Left kidney (tissue), 2 donors: ENCODE measurements around the gene SKIC8. TPM values are rescaled to one million over a fixed set of nuclear protein-coding genes. Genes with fewer than 3 reads are reported as not detected.

Source experiments
- DNase-seq: peaks from one replicate; pipeline ENCODE4 v3.0.0-alpha.2; 2013
- polyA plus RNA-seq: library from polyadenylated mRNA; unstranded; fragments of 120-200 nt; gene quantifications from one replicate; pipeline ENCODE4 v1.2.1, GENCODE V29; 2013; ENCODE audit not compliant: insufficient read length

Gene SKIC8
- polyA plus RNA-seq, 1 donor: 131 TPM

DNA sequence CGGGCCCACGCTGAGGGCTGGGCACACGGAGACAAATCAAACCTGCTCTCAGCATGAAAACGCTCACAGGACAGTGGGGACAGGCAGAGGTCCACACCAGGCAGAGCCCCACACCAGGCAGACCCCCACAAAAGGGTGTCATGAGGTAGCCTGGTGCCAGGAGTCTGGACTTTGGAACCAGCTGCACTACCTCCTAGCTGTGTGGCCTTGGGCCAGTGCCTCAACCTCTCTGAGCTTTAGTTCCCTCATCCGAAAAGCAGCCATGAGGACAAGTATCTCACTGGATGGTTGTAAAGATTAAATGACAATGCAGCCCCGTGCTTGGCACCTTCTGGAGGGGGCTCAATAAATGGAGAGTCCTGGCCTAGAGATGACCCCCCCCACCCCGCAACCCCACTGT is 24.3 kb upstream of the SKIC8 start:
- no peak for DNase-seq

DNA sequence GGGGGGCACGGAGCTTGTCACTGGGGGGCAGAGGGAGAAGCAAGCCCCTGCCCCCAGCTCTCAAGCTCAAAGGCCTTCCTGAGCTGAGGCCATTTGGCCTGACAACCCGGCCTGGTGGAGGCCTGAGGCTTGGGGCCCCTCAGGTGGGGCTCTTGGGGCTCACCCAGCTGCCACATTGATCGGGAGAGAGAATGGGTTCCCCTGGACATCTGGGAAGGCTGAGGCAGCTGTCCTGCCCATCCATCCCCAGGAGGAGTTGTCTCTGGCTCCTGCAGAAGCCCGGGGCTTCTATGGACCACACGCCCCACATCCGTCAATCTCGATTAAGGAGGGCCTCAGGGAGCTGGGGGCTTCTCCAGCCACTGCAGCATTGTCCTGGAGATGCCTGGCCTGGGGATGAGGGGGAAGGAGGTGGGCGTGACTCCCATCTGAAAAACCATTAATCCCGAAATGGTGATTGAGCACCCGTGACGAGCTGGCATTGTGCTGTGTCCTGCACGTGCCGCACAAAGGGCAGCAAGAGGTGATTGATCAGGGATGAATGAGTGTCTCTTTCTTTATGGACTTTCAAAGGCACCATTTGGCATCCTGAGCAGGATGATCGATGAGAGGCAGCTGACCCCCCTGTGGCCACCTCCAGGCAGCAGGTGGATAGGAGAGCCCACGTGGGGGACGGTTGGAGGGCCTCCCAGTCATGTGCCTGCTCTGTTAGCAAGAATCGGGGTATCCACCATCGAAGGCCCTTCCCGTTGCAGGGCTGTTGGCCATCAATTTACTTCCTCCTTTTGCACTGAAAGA is 23.5 kb upstream of the SKIC8 start:
- DNase-seq: no peak

DNA sequence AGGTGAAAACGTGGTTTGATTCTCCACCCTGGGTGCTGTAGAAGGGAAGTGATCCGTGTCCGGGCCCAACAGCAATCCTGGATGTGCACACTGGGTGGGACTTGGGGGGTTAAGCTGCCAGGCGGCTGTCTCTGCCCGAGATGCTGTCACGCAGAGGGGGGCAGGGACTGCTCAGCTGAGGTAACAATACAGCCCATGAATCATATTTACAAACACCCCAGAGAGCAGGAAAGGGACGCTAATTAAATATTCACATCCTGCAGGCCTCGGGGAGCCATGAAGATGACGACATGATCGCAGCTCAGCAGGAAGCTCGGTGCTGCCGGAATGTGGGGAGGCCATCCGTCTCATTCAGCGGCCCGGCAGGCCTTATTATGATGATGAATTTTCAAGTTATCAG is 22.8 kb upstream of the SKIC8 start:
- DNase-seq: no peak

DNA sequence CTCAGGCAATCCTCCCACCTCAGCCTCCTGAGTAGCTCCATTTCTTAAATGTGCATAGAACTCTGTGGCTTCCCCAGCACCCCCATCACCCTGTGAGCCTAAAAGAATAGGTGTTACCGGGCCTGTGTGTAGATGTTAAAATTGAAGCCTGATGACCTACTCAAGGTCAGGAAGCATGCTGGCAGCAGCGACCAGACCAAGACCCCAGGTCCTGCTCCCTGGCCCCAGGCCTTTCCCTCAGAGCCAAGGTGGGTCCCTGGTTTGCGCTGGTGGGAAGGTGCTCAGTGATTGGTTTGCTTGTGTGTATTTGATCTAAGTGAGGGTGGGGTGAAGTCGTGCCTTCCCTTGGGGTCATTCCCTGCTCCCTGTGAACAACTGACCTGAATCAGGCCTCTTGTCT is 22.4 kb upstream of the SKIC8 start:
- no peak for DNase-seq

DNA sequence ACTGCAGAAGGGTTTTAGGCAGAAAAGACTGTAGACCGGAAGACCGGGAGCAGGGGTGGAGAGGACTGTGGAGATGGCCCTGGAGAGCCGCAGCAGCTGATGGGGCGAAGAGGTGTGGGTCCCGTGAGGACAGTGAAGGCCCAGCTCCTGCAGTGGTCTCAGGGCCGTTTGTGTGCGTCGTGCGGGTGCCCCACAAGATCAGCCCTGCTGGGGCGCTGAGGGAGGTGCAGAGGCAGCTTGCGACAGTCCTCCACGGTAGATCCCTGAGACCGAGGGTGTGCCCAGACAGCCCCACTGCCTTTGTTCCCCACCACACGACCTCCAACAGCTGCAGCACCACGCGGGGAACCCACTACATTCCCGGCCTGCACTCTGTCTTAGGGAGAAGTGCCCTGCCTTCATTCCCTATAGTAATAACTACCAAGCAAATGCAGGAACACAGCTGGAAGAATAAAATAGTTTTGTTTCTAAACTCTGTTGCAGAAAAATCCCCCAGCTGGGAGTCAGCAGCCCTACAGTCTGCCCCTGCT is 21.7 kb upstream of the SKIC8 start:
- DNase-seq: no peak

DNA sequence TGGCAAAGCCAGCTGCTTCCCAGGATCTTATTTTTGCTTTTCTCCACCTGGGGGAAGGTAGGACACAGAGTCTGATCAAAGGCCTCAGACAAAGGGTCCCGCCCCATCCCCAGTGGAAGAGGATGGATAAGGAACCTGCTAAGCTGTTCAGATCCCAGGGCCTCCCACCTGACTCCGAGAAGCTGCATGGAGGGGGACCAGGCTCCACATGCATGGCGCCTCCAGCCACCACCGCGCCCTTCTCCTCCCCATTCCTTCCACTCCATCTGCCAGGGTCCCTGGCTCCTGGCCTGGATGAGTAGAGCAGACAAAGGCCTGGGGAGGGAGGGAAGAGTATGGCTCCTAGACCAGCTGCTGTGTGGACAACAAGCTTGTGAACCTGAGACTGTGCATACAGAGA is 20.8 kb upstream of the SKIC8 start:
- no peak for DNase-seq

DNA sequence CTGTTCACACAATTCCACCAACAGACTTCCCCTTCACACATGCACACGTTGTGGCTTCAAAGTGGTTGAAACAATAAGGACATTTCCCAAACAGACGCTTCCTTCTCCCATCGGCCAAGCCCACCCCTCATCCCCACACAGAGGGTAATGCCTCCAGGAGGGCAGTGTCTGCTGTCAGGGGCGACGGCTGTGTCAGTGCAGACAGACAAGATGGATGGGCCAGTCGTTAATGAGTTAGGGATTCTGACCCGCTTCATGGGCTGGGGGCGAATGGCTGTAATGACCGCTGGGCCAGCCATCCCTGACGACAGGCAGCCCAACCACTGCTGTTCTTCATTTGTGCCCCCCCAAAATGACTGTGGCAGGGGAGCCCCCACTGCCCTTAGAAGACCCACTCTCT is 20.2 kb upstream of the SKIC8 start:
- no peak for DNase-seq

DNA sequence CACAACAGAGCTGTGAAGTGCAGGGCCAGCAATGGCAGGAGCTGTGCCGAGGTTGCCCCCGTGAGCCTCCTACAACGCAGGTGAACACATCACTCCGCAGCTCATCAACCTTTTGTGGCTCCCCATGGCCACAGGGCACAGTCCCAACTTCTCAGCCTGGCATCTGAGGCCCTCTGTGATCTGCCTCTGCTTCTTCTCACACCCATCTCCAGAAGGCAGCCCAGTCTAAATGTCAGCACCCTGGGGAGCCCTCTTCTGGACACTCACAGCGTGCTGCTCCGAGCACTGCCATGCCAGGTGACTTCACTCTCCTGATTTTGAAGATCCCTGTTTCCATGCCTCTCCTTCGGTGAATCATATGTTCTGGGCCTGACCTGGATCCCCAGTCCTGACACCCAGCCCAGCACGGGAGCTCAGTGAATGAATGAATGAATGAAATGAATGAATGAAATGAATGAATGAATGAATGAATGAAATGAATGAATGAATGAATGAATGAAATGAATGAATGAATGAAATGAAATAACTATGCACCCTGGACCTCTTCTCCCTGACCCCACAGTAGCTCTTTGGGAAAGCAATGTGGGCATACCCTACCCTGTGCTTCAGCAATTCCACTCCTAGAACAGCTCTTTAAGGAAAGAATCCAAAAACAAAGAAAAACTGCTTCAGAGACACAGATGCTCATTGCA is 17.9 kb upstream of the SKIC8 start:
- DNase-seq: no peak

DNA sequence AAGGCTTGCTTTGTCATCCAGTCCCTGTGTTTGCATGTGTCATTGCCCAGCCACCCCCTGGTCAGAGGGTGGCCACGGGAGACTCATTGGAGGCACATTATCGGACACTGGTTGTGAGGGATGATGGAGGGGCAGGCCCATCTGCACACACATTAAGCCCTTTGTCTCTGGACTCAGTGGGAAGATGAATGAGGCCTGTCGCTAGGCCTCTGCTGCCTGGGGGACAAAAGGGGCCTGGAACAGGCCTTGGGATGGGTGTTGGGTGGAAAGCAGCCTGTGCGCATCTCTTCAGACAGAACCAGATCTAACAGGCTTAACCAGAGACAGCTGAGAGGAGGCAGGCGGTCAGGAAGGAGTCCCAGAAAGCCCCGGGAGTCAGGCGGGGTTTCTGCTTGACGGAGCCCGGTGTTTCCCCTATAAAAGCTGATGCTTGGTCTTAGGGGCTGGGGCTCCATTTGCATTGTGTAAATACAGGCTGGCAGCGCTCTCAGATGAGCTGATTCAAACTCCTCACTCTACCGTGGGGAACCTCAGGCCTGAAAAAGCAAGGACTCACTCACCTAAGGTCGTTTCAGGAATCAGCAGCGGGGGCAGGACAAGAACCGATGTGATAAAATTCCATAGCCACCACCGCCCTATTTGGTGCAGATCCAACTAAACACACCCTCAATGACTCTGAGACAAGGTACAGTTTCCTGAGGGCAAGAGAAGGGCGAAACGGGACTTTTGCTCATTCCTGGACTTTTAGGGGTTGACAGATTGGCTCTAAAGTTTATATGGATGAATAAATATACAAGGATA is 17.1 kb upstream of the SKIC8 start:
- no peak for DNase-seq

DNA sequence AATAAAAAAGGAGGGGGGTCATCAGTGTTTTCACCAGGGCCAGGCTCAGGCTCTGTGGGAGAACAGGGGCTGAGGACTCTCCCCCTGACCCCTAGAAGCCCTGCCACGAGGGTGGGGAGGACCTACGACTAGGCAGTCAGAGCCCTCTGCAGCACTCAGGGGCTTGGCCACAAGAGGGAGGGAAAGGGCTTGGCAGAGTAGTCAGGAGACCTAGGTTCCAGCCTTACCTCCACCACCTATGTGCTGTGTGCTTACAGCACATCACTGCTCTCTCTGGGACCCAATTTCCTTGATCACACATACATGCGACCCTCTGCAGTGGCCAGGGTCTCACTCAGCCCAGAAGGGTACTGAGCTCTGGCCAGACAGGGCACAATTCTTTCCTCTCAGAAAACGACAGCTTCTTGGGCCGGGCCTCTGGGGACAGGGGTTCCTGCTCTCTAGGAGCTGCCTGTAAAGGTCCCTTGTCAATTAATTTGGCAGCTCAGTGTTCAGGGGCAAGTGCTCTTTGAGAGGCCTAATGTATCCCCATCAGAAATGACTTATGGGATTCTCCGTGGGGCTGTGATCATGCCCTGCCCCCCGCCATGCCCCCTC is 16.4 kb upstream of the SKIC8 start:
- no peak for DNase-seq

DNA sequence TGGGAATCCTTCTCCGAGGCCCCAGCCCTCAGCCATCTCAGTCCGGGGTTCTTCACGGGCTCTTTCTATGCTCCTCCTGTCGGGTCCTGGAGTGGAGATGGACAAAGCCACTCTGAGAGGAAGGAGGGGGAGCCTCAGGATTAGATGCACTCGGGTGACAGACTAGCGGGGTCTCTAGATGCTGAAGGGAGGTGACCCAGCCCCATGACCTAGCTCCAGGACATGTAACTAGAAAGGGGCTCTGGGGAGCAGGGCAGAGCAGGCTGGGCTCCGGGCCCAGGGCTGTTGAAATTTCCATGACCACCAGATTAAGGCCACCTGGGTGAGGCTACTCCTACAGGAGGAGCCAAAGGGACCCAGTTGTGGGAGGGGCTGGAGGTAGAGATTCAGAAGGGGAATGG is 14.8 kb upstream of the SKIC8 start:
- DNase-seq: no peak

DNA sequence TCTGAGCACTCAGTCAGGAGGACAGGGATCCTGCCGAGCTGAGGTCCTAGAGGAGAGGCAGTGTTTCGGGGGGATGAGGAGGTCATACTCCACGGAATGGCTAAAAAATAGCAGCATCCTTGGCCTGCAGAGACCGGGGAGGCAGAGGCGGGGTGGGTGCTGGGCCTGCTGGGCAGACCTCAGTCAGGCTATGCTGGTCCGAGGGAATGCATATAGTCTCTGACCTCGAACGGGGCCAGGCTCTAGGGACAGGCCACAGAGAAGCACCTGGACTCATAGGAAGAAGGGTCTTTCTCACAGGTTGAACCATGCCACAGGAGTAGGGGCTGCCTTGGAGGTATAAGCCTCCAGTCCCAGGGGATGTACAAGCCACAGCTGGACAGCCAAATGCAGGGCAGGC is 14.0 kb upstream of the SKIC8 start:
- no peak for DNase-seq

DNA sequence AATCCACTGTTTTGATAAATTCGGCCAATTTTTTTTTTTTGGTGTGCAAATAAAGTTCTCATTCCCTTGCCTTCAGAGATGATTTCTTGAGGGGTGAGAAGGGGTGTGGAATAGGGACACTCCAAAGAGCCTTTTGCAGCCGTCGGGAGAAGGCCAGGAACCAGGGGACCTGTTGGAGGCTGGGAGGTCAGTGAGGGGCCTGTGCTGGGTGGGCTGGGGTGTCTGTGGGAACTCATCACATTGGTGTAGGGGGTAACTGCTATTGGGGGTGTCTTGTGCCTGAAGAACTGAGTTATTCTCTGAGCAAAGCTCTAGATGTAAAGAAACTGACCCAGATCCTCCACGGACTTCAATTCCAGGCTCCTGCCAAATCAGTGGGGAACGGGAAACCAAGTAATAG is 13.5 kb upstream of the SKIC8 start:
- DNase-seq: no peak

DNA sequence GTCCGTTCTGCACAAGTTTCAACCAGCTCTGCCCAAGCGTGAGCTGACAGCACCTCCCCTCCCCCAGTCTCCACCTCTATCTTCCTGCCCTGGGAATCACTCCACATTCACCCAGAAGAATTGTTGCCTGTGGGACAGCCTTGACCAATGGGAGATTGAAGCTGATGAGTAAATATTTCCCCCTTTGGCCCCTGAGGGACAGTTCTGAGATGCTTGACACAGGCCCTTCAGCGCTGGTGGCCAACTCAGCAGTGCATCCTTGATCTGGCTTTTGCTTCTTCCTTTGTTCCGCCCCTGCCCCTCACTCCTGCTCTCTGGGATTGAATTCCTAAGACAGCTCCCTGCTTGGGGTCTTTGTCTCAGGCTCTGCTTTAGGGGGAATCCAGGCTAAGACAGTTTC is 13.1 kb upstream of the SKIC8 start:
- DNase-seq: no peak

DNA sequence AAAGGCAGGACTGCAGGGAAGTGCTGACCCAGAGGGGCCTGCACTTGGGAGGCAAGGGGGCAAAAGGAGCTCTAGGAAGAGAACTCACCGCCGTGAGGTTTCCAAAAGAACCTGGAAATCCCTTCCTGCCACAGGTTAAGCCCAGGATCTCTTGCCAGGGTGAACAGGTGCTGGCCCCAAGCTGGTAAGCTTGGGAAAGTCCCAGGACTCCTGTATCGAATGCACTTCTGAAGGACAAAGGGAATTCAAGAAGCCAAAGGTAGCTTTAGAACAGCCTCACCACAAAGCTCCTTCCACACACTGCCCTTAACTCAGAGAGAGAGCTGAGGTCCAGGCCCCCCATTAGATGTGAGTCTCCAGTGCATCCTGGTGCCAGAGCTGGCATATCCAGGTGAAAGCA is 11.9 kb upstream of the SKIC8 start:
- DNase-seq: no peak

DNA sequence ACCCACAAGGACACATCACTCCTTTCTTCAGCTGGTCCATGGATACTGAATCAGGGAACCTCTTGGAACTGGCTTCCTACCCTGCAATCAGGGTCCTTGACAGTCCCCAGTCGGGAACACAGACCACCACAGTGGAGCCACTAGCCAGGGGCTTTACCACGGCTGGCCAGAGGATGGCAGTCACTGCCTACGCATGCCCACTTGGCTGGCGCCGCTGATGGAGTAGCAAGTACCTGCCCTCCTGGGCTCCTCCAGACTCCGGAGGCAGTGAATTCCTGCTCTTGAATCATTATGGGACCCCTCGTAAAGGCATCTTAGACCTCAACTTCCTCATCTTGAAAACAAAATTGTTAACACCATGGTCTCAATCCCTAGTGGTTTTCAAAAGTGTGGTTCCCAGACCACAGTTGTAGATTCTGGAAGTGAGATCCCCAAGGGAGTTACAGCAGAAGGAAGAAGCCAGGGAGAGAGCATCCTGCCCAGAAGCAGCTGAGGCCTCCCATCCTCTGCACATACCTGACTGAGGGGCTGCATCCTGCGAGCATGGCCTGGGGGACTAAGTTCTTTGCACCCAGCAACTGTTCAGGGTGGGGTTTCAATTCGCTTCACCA is 9.1 kb upstream of the SKIC8 start:
- DNase-seq: peak; percentile 57

DNA sequence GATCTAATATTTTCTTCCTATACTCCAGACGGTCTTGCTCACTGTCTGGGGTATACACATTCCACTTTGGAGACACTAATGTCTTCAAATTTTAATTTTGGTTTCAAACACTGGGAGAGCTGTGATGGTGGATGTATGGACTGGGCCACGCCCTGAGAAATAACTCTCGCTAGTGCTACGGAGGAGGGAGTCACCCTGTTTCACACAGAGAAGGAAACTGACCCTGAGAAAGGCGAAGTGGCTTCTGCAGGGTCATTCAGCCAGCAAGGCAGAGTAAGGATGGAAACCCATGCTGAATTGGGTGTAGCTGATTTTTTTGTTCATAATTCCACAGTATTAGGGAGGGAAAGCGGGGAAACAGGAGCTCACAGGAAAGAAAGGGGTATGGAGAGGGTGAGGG is 8.6 kb upstream of the SKIC8 start:
- no peak for DNase-seq

DNA sequence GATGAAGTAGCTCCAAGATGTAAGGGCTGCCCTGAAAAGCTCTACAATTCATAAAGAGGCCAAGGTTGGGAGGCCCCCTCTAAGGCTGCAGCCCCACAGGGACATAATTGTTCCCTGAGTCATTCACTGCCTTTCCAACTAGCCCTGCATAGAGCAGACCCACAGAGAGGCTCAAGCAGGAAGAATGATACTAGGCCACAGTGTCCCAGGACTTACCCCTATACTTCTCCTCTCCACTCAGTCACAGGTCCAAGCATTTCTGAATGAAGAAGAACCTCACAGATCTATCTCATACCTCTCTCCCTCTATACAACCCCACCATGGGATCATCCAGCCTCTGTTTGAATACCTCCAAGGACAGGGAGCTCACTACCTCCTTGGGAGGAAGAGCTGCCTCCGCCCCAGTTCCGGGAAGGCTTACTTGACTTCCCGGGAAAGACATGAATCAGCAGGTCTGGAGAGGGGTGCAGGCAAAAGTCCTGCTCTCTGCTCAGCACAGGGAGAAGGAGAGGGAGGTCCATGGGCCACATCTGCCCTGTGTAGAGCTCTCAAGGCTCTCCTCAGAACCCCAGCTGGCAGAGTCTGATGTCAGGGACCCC is 6.9 kb upstream of the SKIC8 start:
- DNase-seq: no peak

DNA sequence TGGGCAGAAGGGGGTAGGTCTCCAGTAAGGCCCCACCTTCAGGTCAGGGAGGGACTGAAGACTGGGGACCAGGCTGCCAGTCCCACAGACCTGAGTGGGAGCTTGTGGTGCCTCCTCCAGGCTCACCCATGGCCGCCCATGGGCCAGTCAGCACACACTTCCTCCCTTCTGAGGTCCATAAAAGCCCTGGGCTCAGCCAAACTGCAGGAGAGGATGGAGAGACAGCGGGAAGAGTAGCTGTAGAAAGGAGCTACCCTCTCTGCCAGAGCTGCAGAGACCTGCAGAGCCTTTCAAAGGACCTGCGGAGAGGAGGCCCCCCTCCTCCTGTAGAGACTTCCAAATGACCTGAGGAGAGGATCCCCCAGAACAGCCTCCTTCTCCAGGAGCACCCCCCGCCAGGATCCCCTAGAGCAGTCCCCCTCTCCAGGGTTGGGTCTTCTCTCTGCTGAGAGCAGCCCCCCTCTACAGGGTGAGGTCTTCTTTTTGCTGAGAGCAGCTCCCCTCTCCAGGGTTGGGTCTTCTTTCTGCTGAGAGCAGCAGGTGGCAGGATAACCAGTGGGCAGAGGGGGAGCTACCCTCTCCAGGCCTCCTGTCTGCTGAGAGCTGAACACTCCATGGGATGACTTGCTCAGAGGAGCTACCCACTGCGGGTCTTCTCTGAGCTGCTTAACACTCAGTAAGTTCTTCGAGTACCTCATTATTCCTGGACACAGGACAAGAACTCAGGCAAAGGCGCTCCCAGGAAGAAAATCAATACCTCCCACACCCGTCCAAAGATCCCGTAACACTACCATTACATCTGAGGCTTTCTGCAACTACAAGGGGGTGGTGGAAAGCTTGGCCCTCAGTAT is 5.0 kb upstream of the SKIC8 start:
- no peak for DNase-seq

DNA sequence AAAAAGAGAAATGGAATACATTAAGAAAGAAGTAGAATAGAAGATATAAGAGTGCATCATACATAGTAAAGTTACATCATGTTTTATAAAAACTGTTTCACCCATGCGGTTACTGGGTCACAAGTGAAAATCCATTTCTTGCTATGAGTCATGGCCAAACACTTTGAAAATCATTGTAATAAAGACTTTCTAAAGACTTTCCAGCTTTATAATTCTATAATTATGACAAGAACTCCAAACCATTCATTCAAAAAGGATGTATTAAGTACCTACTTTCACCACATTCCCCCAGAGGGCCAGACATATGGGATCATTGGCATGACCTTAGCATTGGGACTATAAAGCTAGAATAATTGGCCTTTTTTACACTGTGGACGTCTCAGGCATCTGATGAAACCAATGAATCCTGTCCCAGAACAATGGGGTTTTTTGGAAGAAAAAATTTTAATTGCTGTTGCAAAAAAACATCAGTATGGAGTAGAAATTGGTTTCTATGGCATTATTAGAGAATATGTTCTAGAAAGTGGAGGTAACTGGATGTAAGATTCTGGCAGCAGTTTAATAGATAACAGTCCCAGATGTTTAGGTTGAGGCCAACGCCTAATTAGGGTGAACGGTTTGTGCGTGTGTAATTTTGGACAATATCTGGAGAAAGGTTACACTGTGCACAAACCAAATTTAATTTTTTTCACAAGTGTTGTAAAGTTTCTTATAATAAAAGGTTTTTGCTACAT is 3.3 kb upstream of the SKIC8 start:
- no peak for DNase-seq
